A549 (cell line): ENCODE data around the gene DCAF15.

Source experiments
- CHD4 ChIP-seq: fragments of 200-600 bp; sonication (generic); IDR thresholded peaks from 2 replicates; pipeline ENCODE4 v1.6.1; 2016; ENCODE audit warnings: antibody characterized with exemption, mild to moderate bottlenecking, borderline replicate concordance
- CTCF ChIP-seq: fragments of >200 bp; sonication (Bioruptor Twin); formaldehyde crosslinking; IDR thresholded peaks from 3 replicates; pipeline ENCODE4 v1.5.1; 2016
- EHMT2 ChIP-seq: fragments of 200-600 bp; sonication (generic); IDR thresholded peaks from 2 replicates; pipeline ENCODE4 v1.6.1; 2016; ENCODE audit warnings: antibody characterized with exemption, low read depth, mild to moderate bottlenecking, moderate library complexity
- MAX ChIP-seq: IDR thresholded peaks from 2 replicates; pipeline ENCODE4 v1.6.1; 2012
- POLR2A ChIP-seq: IDR thresholded peaks from 2 replicates; pipeline ENCODE4 v1.6.1; 2012; ENCODE audit warnings: mild to moderate bottlenecking, low read length

GRCh38 chr19:14006085-14006765 lies 53.9 kb downstream of the DCAF15 start, which contains the start of gene RFX1:
- TF ChIP-seq POLR2A: no peak
- no peak for TF ChIP-seq CTCF
- TF ChIP-seq CHD4: no peak
- no peak; the same call in 1 of the 2 replicates for TF ChIP-seq MAX
- no peak for TF ChIP-seq EHMT2
